HCT116 (cell line): ENCODE results near the gene GOT1.

Source experiments
- MAX ChIP-seq: IDR thresholded peaks from 2 replicates; pipeline ENCODE4 v1.6.1; 2012
- POLR2AphosphoS5 ChIP-seq: IDR thresholded peaks from 2 replicates; pipeline ENCODE4 v1.6.1; 2011; ENCODE audit warnings: mild to moderate bottlenecking, low read depth, low read length, moderate library complexity

- no peak for TF ChIP-seq POLR2AphosphoS5
- TF ChIP-seq MAX = no peak
Observed at GRCh38 chr10:99391346-99391745, 39.1 kb downstream of the GOT1 start.
